Mesenchymal stem cell (in vitro differentiated cells and primary cell): ENCODE results near the gene RPS26. TPM values are rescaled to one million over a fixed set of nuclear protein-coding genes. Genes with fewer than 3 reads are reported as not detected.

Experiments
- DNase-seq: peaks from one replicate; pipeline ENCODE4 v3.0.0-alpha.2; 2013
- H2AFZ ChIP-seq: one replicate; pipeline ENCODE4 v1.6.1; 2013; ENCODE audit warnings: low read depth, mild to moderate bottlenecking, control low read depth, inconsistent platforms, low read length, moderate library complexity
- H2AK5ac ChIP-seq: 2 replicates; pipeline ENCODE4 v1.6.1; 2013; ENCODE audit warnings: low read length, moderate library complexity, mild to moderate bottlenecking, inconsistent platforms; ENCODE audit not compliant: severe bottlenecking
- H2BK120ac ChIP-seq: one replicate; pipeline ENCODE4 v1.6.1; 2013; ENCODE audit warnings: low read depth, mild to moderate bottlenecking, inconsistent platforms, low read length, moderate library complexity
- H2BK12ac ChIP-seq, 2 experiments: one replicate each; pipeline ENCODE4 v1.6.1; 2013; ENCODE audit warnings: inconsistent platforms in 2 of 2, low read length in 2 of 2, mild to moderate bottlenecking in 2 of 2, moderate library complexity in 2 of 2, control low read depth in 1 of 2
- H2BK15ac ChIP-seq: one replicate; pipeline ENCODE4 v1.6.1; 2013; ENCODE audit warnings: mild to moderate bottlenecking, low read depth, inconsistent platforms; ENCODE audit not compliant: poor library complexity, severe bottlenecking
- H2BK5ac ChIP-seq: 2 replicates; pipeline ENCODE4 v1.6.1; 2013; ENCODE audit warnings: low read depth, mild to moderate bottlenecking, low read length, control low read depth, inconsistent platforms; ENCODE audit not compliant: poor library complexity, severe bottlenecking
- H3K14ac ChIP-seq, 2 experiments: one replicate each; pipeline ENCODE4 v1.6.1; 2013; ENCODE audit warnings: inconsistent platforms in 2 of 2, low read length in 2 of 2, control low read depth in 1 of 2, mild to moderate bottlenecking in 1 of 2, moderate library complexity in 1 of 2
- H3K18ac ChIP-seq, 2 experiments: one replicate each; pipeline ENCODE4 v1.6.1; 2013; ENCODE audit warnings: inconsistent platforms in 2 of 2, low read length in 2 of 2, control low read depth in 1 of 2, low read depth in 1 of 2, mild to moderate bottlenecking in 1 of 2
- H3K23ac ChIP-seq, 2 experiments: one replicate each; pipeline ENCODE4 v1.6.1; 2013; ENCODE audit warnings: inconsistent platforms in 2 of 2, low read length in 2 of 2, mild to moderate bottlenecking in 2 of 2, moderate library complexity in 2 of 2, control low read depth in 1 of 2
- H3K27ac ChIP-seq: 2 replicates; pipeline ENCODE4 v1.5.1; 2013; ENCODE audit warnings: mild to moderate bottlenecking, moderate library complexity, low read length, control low read depth, inconsistent platforms; ENCODE audit not compliant: poor library complexity, severe bottlenecking
- H3K27me3 ChIP-seq, 2 experiments: 2 replicates each; pipeline versions ENCODE4 v1.6.1 to v1.7.0; 2013; ENCODE audit warnings: low read length in 2 of 2, mild to moderate bottlenecking in 2 of 2, moderate library complexity in 2 of 2, control low read depth in 1 of 2, inconsistent platforms in 1 of 2; ENCODE audit not compliant: control insufficient read depth in 1 of 2, insufficient read depth in 1 of 2
- H3K36me3 ChIP-seq, 2 experiments: 2 replicates each; pipeline versions ENCODE4 v1.6.1 to v1.7.0; 2013; ENCODE audit warnings: low read length in 2 of 2, control low read depth in 1 of 2, inconsistent platforms in 1 of 2, low read depth in 1 of 2, mild to moderate bottlenecking in 1 of 2; ENCODE audit not compliant: insufficient read depth in 2 of 2, control insufficient read depth in 1 of 2
- H3K4ac ChIP-seq, 2 experiments: one replicate each; pipeline ENCODE4 v1.6.1; 2013; ENCODE audit warnings: inconsistent platforms in 2 of 2, low read length in 2 of 2, mild to moderate bottlenecking in 2 of 2, moderate library complexity in 2 of 2, control low read depth in 1 of 2, low read depth in 1 of 2
- H3K4me1 ChIP-seq: 2 replicates; pipeline ENCODE4 v1.6.1; 2013; ENCODE audit warnings: low read depth, low read length, control low read depth; ENCODE audit not compliant: control insufficient read depth, insufficient read depth
- H3K4me2 ChIP-seq: 2 replicates; pipeline ENCODE4 v1.6.1; 2013; ENCODE audit warnings: low read length, mild to moderate bottlenecking, inconsistent platforms; ENCODE audit not compliant: poor library complexity, severe bottlenecking
- H3K4me3 ChIP-seq, 2 experiments: 2 replicates each; pipeline versions ENCODE4 v1.5.1 to v1.7.0; 2013; ENCODE audit warnings: low read length in 2 of 2, mild to moderate bottlenecking in 2 of 2, control low read depth in 1 of 2, low read depth in 1 of 2; ENCODE audit not compliant: insufficient read depth in 1 of 2
- H3K79me1 ChIP-seq: replicated peaks from 2 replicates; pipeline ENCODE4 v1.6.1; 2013; ENCODE audit warnings: mild to moderate bottlenecking, control low read depth, low read length, inconsistent platforms; ENCODE audit not compliant: poor library complexity, severe bottlenecking
- H3K9ac ChIP-seq: 2 replicates; pipeline ENCODE4 v1.7.0; 2013; ENCODE audit warnings: mild to moderate bottlenecking, low read length, moderate library complexity
- H3K9me3 ChIP-seq: 2 replicates; pipeline ENCODE4 v1.7.0; 2013; ENCODE audit warnings: mild to moderate bottlenecking, low read length; ENCODE audit not compliant: control insufficient read depth
- H4K8ac ChIP-seq: one replicate; pipeline ENCODE4 v1.6.1; 2013; ENCODE audit warnings: inconsistent platforms, mild to moderate bottlenecking, low read length, moderate library complexity
- H4K91ac ChIP-seq: one replicate; pipeline ENCODE4 v1.6.1; 2013; ENCODE audit warnings: mild to moderate bottlenecking, low read length, inconsistent platforms
- WGBS: methylation state at CpG from one replicate; pipeline ENCODE4 v1.1.7; 2013; ENCODE audit warnings: mixed read lengths; 5-methylcytosine and 5-hydroxymethylcytosine counted together
- polyA plus RNA-seq, 2 experiments: library from polyadenylated mRNA; stranded (reverse); fragments of 200-250 nt; gene quantifications; one replicate each; pipeline ENCODE4 v1.2.3, GENCODE V29; 2013

The RPS26 gene
- 914 TPM for polyA plus RNA-seq (2013, experiment 1 of 2)
- polyA plus RNA-seq (2013, experiment 2 of 2) = 925 TPM

DNA sequence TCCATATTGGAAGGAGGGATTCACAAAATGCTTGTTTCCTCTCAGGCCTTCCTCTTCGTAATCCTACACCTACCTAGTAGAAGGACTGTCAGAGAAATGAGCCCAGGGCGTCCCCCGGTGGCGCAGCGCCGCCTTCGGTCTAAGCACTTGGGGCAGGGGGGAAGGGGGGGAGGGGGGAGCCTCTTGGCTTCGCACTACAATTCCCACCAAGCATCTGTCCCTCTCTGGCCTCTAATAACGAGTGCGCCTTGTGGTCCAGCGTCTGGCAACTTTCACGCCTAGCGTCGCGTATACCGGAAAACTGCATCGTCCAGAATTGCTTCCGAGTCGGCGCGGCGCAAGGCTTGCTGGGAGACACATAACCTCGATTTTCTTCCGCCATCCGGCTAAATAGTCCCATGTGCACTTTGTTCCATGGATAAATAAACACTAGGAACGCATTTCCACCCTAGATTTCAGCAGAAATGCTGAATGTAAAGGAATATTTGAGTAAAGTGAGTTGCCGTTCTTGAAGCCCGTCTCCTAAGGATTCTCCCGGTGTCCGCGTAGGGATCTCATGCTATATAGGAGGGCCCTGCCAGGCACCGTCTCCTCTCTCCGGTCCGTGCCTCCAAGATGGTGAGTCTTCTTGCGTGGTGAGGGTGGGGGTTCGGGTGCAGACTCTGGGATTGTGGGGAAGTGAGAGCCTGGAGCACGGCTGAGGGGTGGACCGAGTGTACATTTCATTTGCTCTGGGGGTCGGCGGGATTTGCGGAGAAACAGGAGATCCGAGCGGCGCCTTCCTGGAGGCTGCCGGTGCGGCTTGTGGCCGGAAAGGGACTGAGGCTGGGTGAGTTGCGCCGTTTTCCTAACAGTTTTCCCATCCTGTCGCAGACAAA, at the start of gene RPS26:
RPS26 (plus strand) TSS at position 367 of the 878 bp plus-strand sequence; CDS start at position 616, 249 bp downstream.
- Histone ChIP-seq H3K36me3 (peaks cover 27 to 52% of the 10 kb centered on the region in 2 experiments), H3K4me2 (peak within 1 kb of the TSS; percentile 76), H3K4me1 (peaks cover 10% of the 10 kb centered on the region), H2AFZ (no peak within 1 kb of the TSS), H3K27me3 (no peaks in the 10 kb centered on the region), H3K27ac (peak within 1 kb of the TSS; percentile 97), H2AK5ac (peak within 1 kb of the TSS; percentile 71), H2BK5ac (peak within 1 kb of the TSS; percentile 96), H3K9me3 (no peaks in the 10 kb centered on the region), H2BK15ac (no peak within 1 kb of the TSS), H3K14ac (no peak within 1 kb of the TSS), H3K23ac (peak within 1 kb of the TSS in 1 of 2 experiments; percentile 90), H2BK120ac (peak within 1 kb of the TSS; percentile 96), H4K8ac (peak within 1 kb of the TSS; percentile 66), H3K9ac (peak within 1 kb of the TSS; percentile 99), H3K18ac (peak within 1 kb of the TSS in 1 of 2 experiments; percentile 100), H3K4ac (peak within 1 kb of the TSS; percentile 84 to 93), H3K79me1 (peaks cover 3% of the 10 kb centered on the region), H2BK12ac (no peak within 1 kb of the TSS), H3K4me3 (peak within 1 kb of the TSS; percentile 85 to 88), H4K91ac (peak within 1 kb of the TSS; percentile 93)
- DNase-seq = peak; percentile 100
- under 1% methylated on average over 49 of the region's 50 CpGs for WGBS

DNA sequence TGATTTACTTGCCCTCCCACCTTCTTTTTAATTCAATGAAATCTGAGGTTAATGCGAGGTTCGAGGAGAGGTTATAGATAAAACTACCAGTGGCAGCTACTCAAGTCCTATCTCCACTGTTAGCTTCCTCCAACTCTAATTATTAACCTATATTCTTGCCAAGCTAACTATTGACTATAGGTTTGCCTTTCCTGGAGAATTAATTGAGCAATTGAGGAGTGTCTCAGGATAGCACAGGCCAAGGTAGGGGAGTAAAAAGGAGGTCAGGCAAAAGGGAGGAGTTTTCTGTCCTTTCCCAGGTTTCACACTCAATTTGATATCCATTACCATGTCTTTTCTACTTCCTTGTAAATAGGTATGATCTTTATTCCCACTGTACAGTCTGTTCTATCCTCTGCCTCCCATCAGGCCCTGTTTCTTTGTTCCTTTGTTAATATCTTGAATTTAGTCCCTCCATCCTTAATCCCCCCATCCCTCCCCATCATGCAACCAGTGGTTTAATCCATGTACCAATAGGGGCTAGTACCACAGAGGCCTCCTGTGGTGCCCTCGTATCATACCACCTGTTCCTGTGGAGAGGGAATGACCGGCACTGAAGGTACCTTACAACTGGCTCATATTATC, 48.4 kb upstream of the RPS26 start:
- Histone ChIP-seq H3K4ac (no peak overlapping the region), H3K23ac (no peak overlapping the region), H3K79me1 (peaks cover 11% of the 10 kb centered on the region), H4K91ac (no peak overlapping the region), H3K9me3 (no peaks in the 10 kb centered on the region), H2BK12ac (no peak overlapping the region), H3K4me2 (no peak overlapping the region), H2BK120ac (no peak overlapping the region), H3K9ac (peak overlapping the region; percentile 25), H2AK5ac (no peak overlapping the region), H3K27ac (no peak overlapping the region), H3K4me1 (peaks cover 7% of the 10 kb centered on the region), H2BK15ac (no peak overlapping the region), H3K4me3 (no peak overlapping the region), H3K18ac (no peak overlapping the region), H3K27me3 (no peaks in the 10 kb centered on the region), H4K8ac (no peak overlapping the region), H3K36me3 (peaks cover 46 to 68% of the 10 kb centered on the region in 2 experiments), H2BK5ac (no peak overlapping the region), H2AFZ (no peak overlapping the region), H3K14ac (no peak overlapping the region)
- 82% methylated on average over 2 of the region's 4 CpGs for WGBS
- no peak for DNase-seq

DNA sequence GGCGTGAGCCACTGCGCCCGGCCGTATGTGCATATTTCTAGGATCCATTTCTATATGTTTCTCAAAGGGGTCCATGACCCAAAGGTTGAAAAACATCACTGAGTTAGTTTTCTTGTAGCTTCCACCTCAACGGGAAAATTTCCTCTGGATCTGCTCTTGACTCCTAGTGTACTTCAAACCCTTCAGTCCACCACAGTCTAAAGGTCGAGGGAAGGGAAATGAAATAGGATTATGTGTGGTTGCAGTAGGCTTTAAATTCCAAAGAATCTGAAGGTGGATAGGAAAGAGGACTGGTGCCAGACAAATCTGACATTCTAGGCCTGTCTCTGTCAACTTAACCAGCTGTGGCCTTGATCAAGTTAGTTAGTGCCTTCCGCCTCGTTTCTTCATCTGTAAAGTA, 46.4 kb upstream of the RPS26 start:
- H3K14ac ChIP-seq = no peak overlapping the region
- 92% methylated on average over 8 of the region's 8 CpGs for WGBS
- no peak overlapping the region for H4K8ac ChIP-seq

DNA sequence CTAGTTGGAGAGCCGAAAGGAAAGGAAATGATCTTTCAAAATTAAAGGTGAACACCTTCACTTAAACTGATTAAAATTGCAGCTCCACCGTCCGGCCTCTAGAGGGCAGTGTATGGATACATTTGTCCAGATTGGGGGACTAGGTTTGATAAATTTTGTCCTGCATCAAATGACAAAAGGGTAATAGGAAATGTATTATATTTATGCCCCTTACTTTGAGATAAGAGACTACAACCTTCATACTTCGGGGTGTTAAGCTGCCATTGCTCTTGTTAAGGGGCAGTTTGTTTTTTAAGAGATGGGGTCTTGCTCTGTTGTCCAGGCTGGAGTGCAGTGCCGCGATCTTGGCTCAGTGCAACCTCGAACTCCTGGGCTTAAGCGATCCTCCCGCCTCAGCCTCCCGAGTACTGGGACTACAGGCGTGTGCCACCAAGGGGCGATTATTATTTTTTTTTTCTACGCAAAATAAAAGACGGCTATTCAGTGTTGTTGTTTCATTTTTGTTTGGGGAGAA, 45.5 kb upstream of the RPS26 start:
- Histone ChIP-seq H3K4me2 (peak overlapping the region; percentile 67), H4K8ac (no peak overlapping the region), H3K36me3 (peaks cover 30 to 42% of the 10 kb centered on the region in 2 experiments), H3K9me3 (no peaks in the 10 kb centered on the region), H3K9ac (peak overlapping the region; percentile 90), H2BK5ac (no peak overlapping the region), H2BK12ac (no peak overlapping the region), H3K14ac (no peak overlapping the region), H3K4ac (no peak overlapping the region), H3K27ac (peak overlapping the region; percentile 69), H2AK5ac (no peak overlapping the region), H3K18ac (no peak overlapping the region), H4K91ac (no peak overlapping the region), H3K27me3 (no peaks in the 10 kb centered on the region), H3K79me1 (peaks cover 16% of the 10 kb centered on the region), H3K4me3 (peak overlapping the region in 1 of 2 experiments; percentile 86), H2BK15ac (no peak overlapping the region), H3K4me1 (peaks cover 11% of the 10 kb centered on the region), H2BK120ac (no peak overlapping the region), H2AFZ (no peak overlapping the region), H3K23ac (no peak overlapping the region)
- DNase-seq = peak; percentile 77
- 76% methylated on average over 12 of the region's 14 CpGs for WGBS

More for the DNA sequence above, 46.4 kb upstream of the RPS26 start:
- Histone ChIP-seq H3K4ac (no peak overlapping the region), H3K9me3 (no peaks in the 10 kb centered on the region), H3K4me2 (no peak overlapping the region), H3K27ac (peak overlapping the region; percentile 16), H4K91ac (no peak overlapping the region), H3K9ac (no peak overlapping the region), H2AFZ (no peak overlapping the region), H3K36me3 (peaks cover 38 to 51% of the 10 kb centered on the region in 2 experiments), H2AK5ac (no peak overlapping the region), H2BK15ac (no peak overlapping the region), H3K27me3 (no peaks in the 10 kb centered on the region), H3K4me1 (peaks cover 7% of the 10 kb centered on the region), H2BK120ac (no peak overlapping the region), H3K18ac (no peak overlapping the region), H2BK5ac (no peak overlapping the region), H3K23ac (no peak overlapping the region), H3K4me3 (no peak overlapping the region), H2BK12ac (no peak overlapping the region), H3K79me1 (peaks cover 18% of the 10 kb centered on the region)
- DNase-seq = no peak
